NT2/D1 (cell line): ENCODE results near the gene JRKL.

ENCODE experiments used
- SUZ12 ChIP-seq: IDR thresholded peaks from 2 replicates; pipeline ENCODE4 v1.6.1; 2011; ENCODE audit not compliant: insufficient read length, insufficient read depth; ENCODE audit errors: extremely low read depth
- YY1 ChIP-seq: IDR thresholded peaks from 2 replicates; pipeline ENCODE4 v1.6.1; 2011; ENCODE audit not compliant: insufficient read length, insufficient read depth
- ZNF274 ChIP-seq: IDR thresholded peaks from 2 replicates; pipeline ENCODE4 v1.6.1; 2011; ENCODE audit warnings: mild to moderate bottlenecking, low read depth, low read length

GRCh38 chr11:96413408-96413807 lies 23.6 kb downstream of the JRKL start:
- TF ChIP-seq YY1, result no peak
- no peak for TF ChIP-seq ZNF274
- no peak for TF ChIP-seq SUZ12
